CD4-positive, alpha-beta T cell (primary cell): ENCODE results near the gene ARHGAP5. TPM values are rescaled to one million over a fixed set of nuclear protein-coding genes. Genes with fewer than 3 reads are reported as not detected.

Experiments
- ATAC-seq: fragments of 200-7000 bp; cut with Tn5 transposase; one replicate; pipeline ENCODE4 v1.10.0; 2022; ENCODE audit warnings: mild to moderate bottlenecking; ENCODE audit not compliant: poor library complexity
- CTCF ChIA-PET: fragments of 350-600 bp; sonication (Branson Sonifier 250); formaldehyde crosslinking; loops from one replicate; lab custom pipeline; 2021; ENCODE audit warnings: antibody characterized with exemption, inconsistent platforms; lab: Charles Lee
- POLR2A ChIA-PET: fragments of 350-600 bp; sonication (Branson Sonifier 250); formaldehyde crosslinking; loops from one replicate; lab custom pipeline; 2021; ENCODE audit warnings: antibody characterized with exemption, inconsistent platforms; lab: Charles Lee
- DNase-seq, 14 experiments: peaks; one replicate each; pipeline ENCODE4 v3.0.0-alpha.2; 2013 to 2020; ENCODE audit warnings: mixed read lengths in 2 of 14
- H3K27ac ChIP-seq, 2 donors: one replicate each; pipeline versions ENCODE4 v1.5.1 to v1.7.0; 2013; ENCODE audit warnings: low read length in 2 of 2, low read depth in 1 of 2, mild to moderate bottlenecking in 1 of 2
- H3K27me3 ChIP-seq, 2 experiments: 1 replicate in 1 of 2; 2 replicates in 1 of 2; pipeline versions ENCODE4 v1.6.1 to v1.7.0; 2013; ENCODE audit warnings: low read length in 2 of 2, control low read depth in 1 of 2, mild to moderate bottlenecking in 1 of 2, moderate library complexity in 1 of 2; ENCODE audit not compliant: insufficient read depth in 2 of 2, control insufficient read depth in 1 of 2
- H3K36me3 ChIP-seq: one replicate; pipeline ENCODE4 v1.6.1; 2013; ENCODE audit warnings: low read length, control low read depth; ENCODE audit not compliant: insufficient read depth
- H3K4me1 ChIP-seq: one replicate; pipeline ENCODE4 v1.6.1; 2013; ENCODE audit warnings: low read length, control low read depth; ENCODE audit not compliant: insufficient read depth
- H3K4me3 ChIP-seq: one replicate; pipeline ENCODE4 v1.5.1; 2013; ENCODE audit warnings: mild to moderate bottlenecking, low read length, moderate library complexity
- H3K9me3 ChIP-seq, 2 experiments: 1 replicate in 1 of 2; 2 replicates in 1 of 2; pipeline versions ENCODE4 v1.6.1 to v1.7.0; 2013; ENCODE audit warnings: low read length in 2 of 2, mild to moderate bottlenecking in 2 of 2, control low read depth in 1 of 2, moderate library complexity in 1 of 2; ENCODE audit not compliant: control insufficient read depth in 1 of 2, insufficient read depth in 1 of 2
- H3K27ac Mint-ChIP-seq: one replicate; pipeline ENCODE4 v1.8.0; 2020; ENCODE audit warnings: mixed read lengths
- H3K27me3 Mint-ChIP-seq: one replicate; pipeline ENCODE4 v1.8.0; 2021; ENCODE audit warnings: mixed read lengths
- H3K36me3 Mint-ChIP-seq: one replicate; pipeline ENCODE4 v1.8.0; 2021; ENCODE audit warnings: low read depth, mixed read lengths
- H3K4me1 Mint-ChIP-seq: one replicate; pipeline ENCODE4 v1.8.0; 2021; ENCODE audit warnings: low read depth, mixed read lengths
- H3K4me3 Mint-ChIP-seq: one replicate; pipeline ENCODE4 v1.8.0; 2020; ENCODE audit warnings: mild to moderate bottlenecking, mixed read lengths
- H3K9me3 Mint-ChIP-seq: one replicate; pipeline ENCODE4 v1.8.0; 2020; ENCODE audit warnings: mixed read lengths
- CTCF ChIP-seq: fragments of 200-600 bp; IDR thresholded peaks from one replicate; pipeline ENCODE4 v1.8.0; 2022; ENCODE audit warnings: antibody characterized with exemption, mild to moderate bottlenecking
- intact Hi-C, 2 experiments: fragments of 100-400 bp; cut with DNase I in 1 of 2; cut with micrococcal nuclease in 1 of 2; formaldehyde crosslinking; loops; one replicate each; pipeline versions ENCODE4 v1.15.1 to v1.9.0; 2023 to 2025; cut with DNase I, micrococcal nuclease
- total RNA-seq, 174 experiments: library from RNA in 2 of 174; stranded (reverse) in 2 of 174; gene quantifications; one replicate each; pipeline ENCODE4 v1.2.3 and lab custom pipeline; 2021 to 2026

Gene ARHGAP5
- total RNA-seq, 2 experiments from 2014 or later = 68.5 to 72.5 TPM

- Mint-ChIP-seq H3K36me3 (peaks cover 6% of the 10 kb centered on the region), H3K27ac (no peak overlapping the region), H3K4me3 (no peak overlapping the region), H3K27me3 (no peaks in the 10 kb centered on the region), H3K9me3 (no peaks in the 10 kb centered on the region), H3K4me1 (peaks cover 68% of the 10 kb centered on the region)
- H3K27ac ChIP-seq = no peak overlapping the region
- H3K9me3 ChIP-seq = no peaks in the 10 kb centered on the region
- ATAC-seq (no peak), DNase-seq (no peak)
- peaks cover 3% of the 10 kb centered on the region for H3K4me1 ChIP-seq
- no peaks in the 10 kb centered on the region for H3K27me3 ChIP-seq
- intact Hi-C loops = no loop called here
- no peak overlapping the region for H3K4me3 ChIP-seq
- no peaks in the 10 kb centered on the region for H3K36me3 ChIP-seq
- TF ChIP-seq CTCF = no peak
- ChIA-PET CTCF (no interaction called here), POLR2A (no interaction called here)
Measured at GRCh38 chr14:32081901-32082300, 4.8 kb downstream of the ARHGAP5 start.

GRCh38 chr14:32083315-32083624, 6.2 kb downstream of the ARHGAP5 start:
- CTCF ChIA-PET = no interaction called here
- no peak overlapping the region for H3K4me3 Mint-ChIP-seq
- no peak overlapping the region for H3K4me3 ChIP-seq
- POLR2A ChIA-PET = no interaction called here
- H3K36me3 ChIP-seq = no peaks in the 10 kb centered on the region
- H3K36me3 Mint-ChIP-seq = no peaks in the 10 kb centered on the region
- H3K27ac ChIP-seq = no peak overlapping the region
- no peaks in the 10 kb centered on the region for H3K27me3 ChIP-seq
- H3K27me3 Mint-ChIP-seq = no peaks in the 10 kb centered on the region
- intact Hi-C loops = no loop called here
- ATAC-seq = no peak
- H3K27ac Mint-ChIP-seq = no peak overlapping the region
- peaks cover 74% of the 10 kb centered on the region for H3K4me1 Mint-ChIP-seq
- DNase-seq = no peak
- no peaks in the 10 kb centered on the region for H3K9me3 Mint-ChIP-seq
- H3K4me1 ChIP-seq = peaks cover 3% of the 10 kb centered on the region
- TF ChIP-seq CTCF = no peak
- H3K9me3 ChIP-seq = no peaks in the 10 kb centered on the region

- Histone ChIP-seq H3K9me3 (no peaks in the 10 kb centered on the region), H3K4me3 (no peak overlapping the region), H3K27ac (no peak overlapping the region), H3K27me3 (no peaks in the 10 kb centered on the region), H3K4me1 (peaks cover 3% of the 10 kb centered on the region), H3K36me3 (no peaks in the 10 kb centered on the region)
- H3K9me3 Mint-ChIP-seq = no peaks in the 10 kb centered on the region
- ChIA-PET CTCF (no interaction called here), POLR2A (no interaction called here)
- intact Hi-C loops = no loop called here
- no peak overlapping the region for H3K27ac Mint-ChIP-seq
- ATAC-seq (no peak), DNase-seq (no peak)
- H3K36me3 Mint-ChIP-seq = no peaks in the 10 kb centered on the region
- no peak overlapping the region for H3K4me3 Mint-ChIP-seq
- H3K4me1 Mint-ChIP-seq = peaks cover 71% of the 10 kb centered on the region
- TF ChIP-seq CTCF = no peak
- no peaks in the 10 kb centered on the region for H3K27me3 Mint-ChIP-seq
Measured at GRCh38 chr14:32083789-32084188, 6.7 kb downstream of the ARHGAP5 start.
